Left renal pelvis (tissue), 4 donors: ENCODE measurements around the gene ANKRD40. TPM values are rescaled to one million over a fixed set of nuclear protein-coding genes. Genes with fewer than 3 reads are reported as not detected.
"Not testable (repeated sequence)": the region's sequence is repeated elsewhere in the genome, so short reads cannot be mapped to it uniquely, and the experiment has no call there.

Source experiments
- DNase-seq, 4 donors: peaks; one replicate each; pipeline ENCODE4 v3.0.0-alpha.2; 2013; ENCODE audit warnings: low read depth in 4 of 4, low spot score in 3 of 4
- polyA plus RNA-seq, 4 donors: library from polyadenylated mRNA; unstranded; fragments of 120-200 nt; gene quantifications; one replicate each; pipeline ENCODE4 v1.2.1, GENCODE V29; 2013; ENCODE audit not compliant: insufficient read length in 4 of 4

Gene ANKRD40
- polyA plus RNA-seq, 4 donors = 46.3 to 48.6 (median 47.2) TPM

DNA sequence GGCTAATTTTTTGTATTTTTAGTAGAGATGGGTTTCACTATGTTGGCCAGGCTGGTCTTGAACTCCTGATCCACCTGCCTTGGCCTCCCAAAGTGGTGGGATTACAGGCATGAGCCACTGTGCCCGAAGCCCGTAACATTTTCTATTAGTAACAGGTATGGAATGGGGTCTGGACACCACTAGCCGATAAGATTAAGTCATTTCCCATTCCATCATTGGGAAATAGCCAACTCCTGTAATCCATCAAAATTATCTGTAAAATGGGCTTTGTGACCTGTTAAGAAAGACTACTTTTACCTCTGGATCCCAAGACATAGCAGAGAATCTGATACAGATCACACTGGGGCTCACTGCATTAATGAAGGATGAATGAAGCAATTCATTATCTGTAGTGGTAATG is 7.8 kb upstream of the ANKRD40 start:
- DNase-seq = no peak

DNA sequence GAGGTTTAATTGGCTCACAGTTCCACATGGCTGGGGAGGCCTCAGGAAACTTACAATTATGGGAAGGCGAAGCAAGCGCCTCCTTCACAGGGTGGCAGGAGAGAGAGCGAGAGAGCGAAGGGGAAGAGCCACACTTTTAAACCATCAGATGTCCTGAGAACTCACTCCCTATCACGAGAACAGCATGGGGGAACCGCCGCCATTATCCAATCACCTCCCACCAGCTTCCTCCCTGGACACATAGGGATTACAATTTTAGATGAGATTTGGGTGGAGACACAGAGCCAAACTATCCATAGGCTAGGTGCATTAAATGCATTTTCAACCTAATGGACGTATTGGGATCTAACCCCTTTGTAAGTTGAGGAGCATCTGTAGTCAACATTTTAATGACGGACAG is 4.9 kb upstream of the ANKRD40 start:
- no peak for DNase-seq

DNA sequence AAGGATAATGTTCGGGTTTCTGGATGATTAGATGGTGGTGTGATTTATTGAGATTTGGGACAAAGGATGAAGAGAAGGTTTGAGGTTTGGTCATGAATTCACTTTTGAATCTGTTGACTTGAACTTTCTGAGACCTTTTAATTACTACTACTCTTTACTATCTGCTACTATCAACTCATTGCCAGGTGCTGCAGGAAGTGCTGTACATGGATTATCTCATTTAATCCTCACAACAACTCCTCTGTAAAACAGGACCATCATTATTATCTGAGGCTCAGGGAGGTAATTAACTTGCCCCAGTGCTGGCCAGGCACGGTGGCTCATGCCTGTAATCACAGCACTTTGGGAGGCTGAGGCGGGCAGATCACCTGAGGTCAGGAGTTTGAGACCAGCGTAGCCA is 2.9 kb upstream of the ANKRD40 start:
- no peak for DNase-seq

DNA sequence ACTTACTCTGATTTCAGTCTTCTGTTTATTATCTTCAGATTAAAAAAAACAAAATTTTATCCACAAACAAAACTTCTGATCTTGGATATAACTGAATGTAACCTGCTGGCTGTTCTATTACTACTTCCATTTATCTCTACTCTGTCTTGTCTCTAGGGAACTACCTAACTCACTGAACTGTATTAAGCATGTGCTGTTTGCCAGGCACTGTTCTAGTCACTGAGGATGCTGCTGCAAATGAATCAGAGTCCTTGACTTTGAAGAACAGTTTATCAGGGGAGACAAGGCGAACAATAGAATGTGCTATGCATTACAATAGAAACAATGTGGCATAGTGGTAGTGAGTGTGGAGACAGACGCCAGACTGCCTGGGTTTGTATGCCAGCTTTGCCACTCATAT is 2.3 kb upstream of the ANKRD40 start:
- DNase-seq = no peak

DNA sequence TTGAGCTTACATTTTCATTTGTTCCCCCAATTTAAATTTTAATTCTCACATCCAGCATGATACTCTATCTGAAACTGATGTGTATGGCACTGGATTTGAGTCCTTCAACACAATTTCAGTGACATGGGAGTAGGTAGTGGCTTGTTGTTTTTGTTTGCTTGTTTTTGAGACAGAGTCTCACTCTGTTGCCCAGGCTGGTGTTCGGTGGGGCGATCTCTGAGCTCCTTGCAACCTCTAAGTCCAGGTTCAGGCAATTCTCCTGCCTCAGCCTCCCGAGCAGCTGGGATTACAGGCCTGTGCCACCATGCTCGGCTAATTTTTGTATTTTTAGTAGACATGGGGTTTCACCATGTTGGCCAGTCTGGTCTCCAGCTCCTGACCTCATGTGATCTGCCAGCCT is 1.3 kb upstream of the ANKRD40 start:
- not testable (repeated sequence) for DNase-seq

DNA sequence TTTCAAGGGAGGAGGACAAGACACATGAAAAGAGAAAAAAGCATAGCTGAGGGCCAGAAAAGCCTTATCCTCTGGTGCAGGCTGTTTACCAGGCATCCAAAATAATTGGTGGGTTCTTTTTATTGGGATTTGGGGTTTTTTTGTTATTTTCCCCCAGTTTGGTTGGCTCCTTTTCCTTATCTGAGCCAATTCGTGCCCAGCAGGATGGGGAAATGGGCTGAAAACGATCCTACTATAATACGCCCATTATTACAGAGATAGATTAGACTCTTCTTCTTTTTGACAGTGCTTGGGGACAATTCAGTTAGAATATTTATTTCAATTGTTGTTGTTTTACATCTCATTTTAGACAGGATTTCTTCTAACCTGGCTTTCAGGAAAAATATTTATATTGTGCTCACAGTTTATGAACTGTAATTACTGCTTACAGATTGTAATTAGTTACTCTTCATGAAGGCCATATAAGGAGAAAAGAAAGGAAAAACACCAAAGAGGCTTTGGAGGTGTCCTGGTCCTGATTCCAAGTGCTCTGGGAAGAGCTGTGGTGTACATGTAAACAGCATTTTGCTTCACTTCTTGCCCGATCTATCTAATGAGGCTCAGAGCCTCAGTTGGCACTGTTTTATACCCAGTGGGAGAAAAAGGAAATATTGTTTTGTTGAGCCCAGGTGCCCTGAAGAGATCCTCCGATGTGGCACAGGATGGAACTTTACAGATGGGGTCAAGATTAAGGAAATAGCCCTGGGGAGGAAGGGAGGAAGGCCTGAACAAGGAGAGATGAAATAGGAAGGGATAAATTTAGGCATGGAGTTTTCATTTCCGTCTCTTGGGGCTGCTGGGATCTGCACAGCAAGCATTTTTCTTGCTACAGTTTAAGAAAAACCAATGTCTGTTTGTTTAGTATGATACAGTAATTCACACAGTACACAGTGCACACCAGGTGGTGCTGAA is 611 bp upstream of the ANKRD40 start:
- DNase-seq = no peak

- DNase-seq = no peak
Observed at GRCh38 chr17:50703162-50703561, 4.6 kb downstream of the ANKRD40 start.

DNA sequence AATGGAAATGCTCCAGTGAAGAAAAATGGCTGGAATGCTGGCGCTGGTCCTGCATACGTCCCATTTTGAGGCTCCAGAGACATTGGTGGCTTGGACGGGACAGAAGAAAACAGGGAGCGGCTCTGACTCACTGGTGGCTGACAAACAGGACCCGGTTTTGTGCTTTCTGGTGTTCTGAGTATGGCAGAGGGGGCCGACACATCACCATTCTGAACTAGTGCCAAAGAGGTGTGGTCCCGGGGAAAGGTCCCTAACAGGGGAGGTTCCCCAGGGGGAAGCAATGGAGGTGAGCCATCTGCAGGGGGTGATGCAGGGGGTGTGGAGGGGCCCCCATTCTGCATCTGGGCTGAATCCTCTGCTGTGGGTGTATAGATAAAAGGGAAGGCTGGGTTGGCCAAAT is 8.3 kb downstream of the ANKRD40 start:
- DNase-seq = no peak

DNA sequence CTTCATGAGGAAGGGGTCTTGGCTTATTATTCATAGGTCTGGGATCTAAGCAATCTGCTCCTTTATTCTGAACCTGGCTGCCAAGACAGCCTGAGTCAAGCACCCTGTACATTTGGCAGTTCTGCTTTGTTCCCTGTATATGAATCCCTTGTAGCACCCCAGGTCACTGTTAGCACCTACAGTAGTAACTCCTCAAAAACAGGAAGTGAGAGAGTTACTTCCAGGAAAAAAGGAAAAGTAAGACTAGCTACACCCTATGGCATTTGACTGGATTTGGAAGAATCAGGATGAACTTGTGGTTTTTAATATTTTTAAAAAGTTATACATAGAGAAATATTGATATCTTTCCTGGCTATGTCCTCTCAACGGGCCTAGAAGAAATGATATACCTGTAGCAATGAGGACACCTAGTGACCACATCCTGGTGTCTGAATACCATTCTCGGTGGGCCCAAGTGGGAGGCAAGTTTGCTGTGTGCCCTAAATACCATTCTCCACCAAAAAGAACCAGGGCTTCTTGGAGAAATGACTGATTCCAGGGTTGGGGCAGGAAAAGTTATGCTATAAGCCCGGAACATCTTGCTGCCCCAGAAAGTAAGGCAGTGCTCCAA is 9.9 kb downstream of the ANKRD40 start:
- DNase-seq = no peak

DNA sequence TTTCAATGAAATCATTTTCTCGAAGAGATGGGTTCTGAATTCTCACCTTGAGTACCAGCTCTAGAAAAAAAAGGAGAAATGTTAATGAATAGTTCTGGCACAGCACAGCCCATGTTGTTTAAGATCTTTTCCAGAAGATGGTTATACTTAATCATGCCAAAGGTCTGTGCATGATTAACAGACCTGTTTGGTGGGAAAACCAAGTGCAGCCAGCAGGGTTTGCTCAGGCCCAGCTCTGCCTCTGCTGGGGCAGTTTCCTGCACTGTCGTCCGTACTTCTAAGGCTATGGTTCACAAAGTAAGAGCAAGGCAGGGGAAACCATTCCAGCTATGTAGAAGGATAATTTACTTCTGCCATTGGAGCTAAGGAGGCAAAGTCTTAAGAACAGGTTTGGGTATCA is 10.7 kb downstream of the ANKRD40 start:
- DNase-seq = no peak

- no peak for DNase-seq
Observed at GRCh38 chr17:50696365-50696879, 11.3 kb downstream of the ANKRD40 start.

DNA sequence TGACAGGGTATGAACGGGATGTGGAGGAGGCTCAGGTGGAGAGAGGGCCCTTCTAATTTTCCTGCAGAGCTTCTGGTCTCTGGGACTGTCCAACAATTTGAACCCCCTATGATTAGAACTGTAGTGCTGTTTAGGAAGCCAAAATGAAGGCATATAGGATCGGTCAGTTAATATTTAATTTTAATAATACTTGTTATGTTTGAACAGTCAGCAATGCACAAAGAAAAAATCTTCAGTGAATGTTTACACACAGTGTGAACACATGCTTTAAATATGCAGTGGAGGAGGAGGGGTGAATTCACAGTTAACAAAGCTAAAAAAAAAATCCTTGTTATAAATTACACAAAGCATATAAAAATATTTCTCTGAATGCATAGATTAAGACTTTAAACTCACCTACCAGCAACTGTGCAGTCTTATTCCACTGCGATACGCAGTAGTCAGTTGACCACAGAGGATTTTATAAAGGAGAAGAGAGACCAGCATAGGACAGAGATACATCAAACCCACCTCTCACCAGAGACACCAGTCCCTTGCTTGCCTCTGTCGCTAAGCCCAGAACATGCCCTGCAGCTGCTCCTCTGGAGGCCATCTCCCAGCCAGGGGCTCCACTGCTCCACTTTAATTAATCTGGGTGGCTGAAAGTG is 14.6 kb downstream of the ANKRD40 start:
- no peak for DNase-seq

GRCh38 chr17:50692448-50693035 is 15.2 kb downstream of the ANKRD40 start:
- no peak for DNase-seq

- DNase-seq = no peak
Observed at GRCh38 chr17:50691550-50692447, 15.9 kb downstream of the ANKRD40 start.

DNA sequence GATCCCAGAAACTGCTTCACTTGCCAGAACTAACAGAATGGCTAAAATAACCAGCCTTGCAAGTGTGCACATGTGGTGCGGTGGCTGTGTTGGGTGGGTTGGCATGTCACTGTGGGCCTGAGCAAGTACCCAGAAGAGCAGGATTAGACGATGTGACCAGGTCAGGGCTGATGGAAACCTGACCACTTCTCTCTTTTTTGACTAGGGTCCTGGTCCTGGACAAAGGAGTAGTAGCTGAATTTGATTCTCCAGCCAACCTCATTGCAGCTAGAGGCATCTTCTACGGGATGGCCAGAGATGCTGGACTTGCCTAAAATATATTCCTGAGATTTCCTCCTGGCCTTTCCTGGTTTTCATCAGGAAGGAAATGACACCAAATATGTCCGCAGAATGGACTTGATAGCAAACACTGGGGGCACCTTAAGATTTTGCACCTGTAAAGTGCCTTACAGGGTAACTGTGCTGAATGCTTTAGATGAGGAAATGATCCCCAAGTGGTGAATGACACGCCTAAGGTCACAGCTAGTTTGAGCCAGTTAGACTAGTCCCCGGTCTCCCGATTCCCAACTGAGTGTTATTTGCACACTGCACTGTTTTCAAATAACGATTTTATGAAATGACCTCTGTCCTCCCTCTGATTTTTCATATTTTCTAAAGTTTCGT is 16.7 kb downstream of the ANKRD40 start:
- DNase-seq = no peak

GRCh38 chr17:50689956-50690886 is 17.5 kb downstream of the ANKRD40 start:
- no peak for DNase-seq

DNA sequence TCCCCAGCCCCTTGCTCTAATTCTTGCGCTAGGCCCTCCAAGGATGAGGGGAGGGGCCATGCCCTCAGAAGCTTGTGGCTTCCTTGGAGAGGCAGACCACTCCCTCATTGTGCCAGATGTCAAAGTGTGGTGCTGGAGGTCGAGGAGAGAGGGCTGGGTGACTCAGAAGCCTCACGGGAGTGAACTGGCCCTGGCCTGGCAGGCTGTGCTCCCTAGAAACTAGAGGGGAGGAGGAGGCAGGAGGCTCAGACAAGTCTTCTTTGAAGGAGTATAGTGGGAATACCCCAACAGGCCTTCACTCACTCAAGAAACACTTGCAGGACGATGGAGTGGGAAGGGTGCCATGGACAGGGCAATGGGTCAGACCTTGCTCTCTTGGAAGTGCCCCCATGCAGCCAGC is 18.5 kb downstream of the ANKRD40 start:
- no peak for DNase-seq

DNA sequence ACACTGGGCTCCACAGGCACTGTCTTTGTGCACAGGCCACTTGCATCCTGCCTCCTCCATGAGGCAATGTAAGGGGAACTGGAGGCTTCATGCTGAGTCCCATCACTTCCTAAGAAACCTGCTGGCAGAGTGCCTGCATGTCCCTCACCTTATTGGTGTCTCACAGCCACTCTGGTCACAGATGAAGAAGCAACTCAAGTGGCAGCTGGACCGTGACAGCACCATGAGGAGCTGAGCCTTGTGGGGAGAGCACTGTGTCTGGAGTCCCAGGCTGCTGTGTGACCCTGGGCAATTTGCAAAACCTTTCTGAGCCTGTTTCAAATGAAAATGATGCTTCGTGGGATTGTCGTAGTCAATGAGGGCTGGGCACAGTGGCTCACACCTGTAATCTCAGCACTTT is 19.5 kb downstream of the ANKRD40 start:
- DNase-seq = no peak
